HG02763 (cell line): ENCODE measurements around the gene RPH3AL.
"Not testable (repeated sequence)": the region's sequence is repeated elsewhere in the genome, so short reads cannot be mapped to it uniquely, and the experiment has no call there.

Experiments
- ATAC-seq: cut with Tn5 transposase; IDR thresholded peaks from one replicate; pipeline ENCODE4 v1.9.1; 2021; ENCODE audit warnings: mild to moderate bottlenecking, moderate library complexity; ENCODE audit not compliant: unreplicated experiment

Gene RPH3AL

DNA sequence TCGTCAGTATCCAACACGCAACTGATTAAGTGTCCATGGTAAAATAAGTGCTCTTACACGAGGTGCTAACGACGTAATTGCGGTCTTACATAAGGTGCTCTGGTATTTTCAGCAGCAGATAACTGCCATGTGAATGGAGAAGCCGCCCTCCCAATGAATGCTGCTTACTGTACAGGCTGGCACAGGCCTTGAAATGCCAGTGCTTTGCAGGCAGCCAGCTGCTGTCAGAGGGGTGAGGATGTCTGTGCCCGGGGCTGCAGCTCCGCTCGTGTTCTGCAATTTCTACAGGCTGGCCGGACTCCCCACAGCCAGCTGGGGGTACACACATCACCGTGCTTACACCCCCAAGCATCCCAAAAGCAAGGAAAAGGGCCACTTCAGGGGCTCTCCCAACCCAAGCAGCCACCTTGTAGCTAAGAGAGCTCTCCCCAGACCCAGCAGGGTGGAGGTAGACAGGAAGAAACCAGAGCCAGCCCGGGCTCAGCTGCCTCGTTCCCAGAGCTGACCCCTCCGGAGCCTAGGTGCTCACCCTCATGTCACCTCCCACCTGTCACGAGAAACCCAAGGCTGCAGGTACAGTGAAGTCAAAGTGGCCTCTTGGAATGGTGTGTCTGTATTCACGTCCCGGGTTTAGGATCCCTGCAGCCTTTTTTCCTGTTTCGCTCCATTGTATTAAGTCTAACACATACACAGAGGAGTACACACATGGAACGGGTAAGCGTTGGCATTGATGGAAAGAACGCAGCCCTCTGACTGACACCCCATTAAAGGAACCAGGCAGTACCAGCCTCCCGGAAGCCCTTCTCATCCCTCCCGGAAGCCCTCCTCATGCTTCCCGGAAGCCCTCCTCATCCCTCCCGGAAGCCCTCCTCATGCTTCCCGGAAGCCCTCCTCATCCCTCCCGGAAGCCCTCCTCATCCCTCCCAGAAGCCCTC lies 27.2 kb upstream of the RPH3AL start:
- no peak for ATAC-seq

DNA sequence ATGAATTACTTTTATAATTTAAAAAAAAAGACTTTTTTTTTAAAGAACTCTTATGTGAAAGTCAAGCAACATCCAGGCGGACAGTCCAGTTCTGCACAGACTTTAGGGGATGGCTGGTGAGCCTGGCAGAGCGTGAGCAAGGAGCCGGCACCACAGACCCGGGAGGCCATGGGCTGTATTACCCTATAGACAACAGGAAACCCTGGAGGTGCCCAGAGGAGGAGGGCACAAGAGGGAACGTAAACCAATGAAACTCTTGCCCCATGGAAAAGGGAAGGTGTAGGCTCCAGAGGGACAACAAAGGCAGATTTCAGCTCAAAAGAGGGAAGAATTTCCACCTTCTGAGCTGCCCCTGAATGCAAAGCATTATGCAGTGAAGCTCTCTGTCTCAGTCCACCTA lies 25.5 kb upstream of the RPH3AL start:
- ATAC-seq = no peak

DNA sequence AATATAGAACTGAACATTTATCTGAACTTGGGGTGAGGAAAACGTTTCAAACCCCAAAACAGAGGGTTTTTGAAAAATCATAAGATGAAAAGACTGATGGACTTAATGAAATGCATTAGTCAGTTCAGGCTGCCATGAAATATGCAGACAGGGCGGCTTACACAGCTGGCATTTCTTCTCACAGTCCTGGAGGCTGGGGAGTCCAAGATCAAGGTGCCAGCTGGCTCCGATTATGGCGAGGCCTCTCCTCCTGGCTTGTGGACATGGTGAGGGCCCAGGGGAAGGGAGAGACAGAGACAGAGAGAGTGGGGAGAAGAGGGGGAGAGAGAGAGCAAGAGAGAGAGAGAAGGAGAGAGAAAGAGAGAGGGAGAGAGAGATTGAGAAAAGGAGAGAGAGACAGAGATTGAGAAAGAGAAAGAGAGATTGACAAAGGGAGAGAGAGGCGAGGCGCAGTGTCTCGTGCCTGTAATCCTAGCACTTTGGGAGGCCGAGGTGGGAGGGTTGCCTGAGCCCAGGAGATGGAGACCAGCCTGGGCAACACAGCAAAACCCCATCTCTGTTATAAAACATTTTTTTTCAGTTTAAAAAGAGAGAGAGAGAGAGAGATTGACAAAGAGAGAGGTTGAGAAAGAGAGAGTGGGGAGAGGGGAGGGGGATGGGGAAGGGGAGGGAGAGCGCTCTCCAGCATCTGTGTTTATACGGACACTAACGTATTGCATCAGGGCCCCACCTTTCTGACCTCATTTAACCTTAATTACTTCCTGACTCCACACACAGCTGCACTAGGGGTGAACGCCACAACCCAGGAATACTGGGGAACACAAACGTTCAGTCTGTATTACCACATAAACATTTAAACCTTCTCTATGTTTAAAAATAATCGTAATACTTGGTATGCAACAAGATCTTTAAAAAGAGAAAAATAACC lies 24.6 kb upstream of the RPH3AL start:
- no peak for ATAC-seq

DNA sequence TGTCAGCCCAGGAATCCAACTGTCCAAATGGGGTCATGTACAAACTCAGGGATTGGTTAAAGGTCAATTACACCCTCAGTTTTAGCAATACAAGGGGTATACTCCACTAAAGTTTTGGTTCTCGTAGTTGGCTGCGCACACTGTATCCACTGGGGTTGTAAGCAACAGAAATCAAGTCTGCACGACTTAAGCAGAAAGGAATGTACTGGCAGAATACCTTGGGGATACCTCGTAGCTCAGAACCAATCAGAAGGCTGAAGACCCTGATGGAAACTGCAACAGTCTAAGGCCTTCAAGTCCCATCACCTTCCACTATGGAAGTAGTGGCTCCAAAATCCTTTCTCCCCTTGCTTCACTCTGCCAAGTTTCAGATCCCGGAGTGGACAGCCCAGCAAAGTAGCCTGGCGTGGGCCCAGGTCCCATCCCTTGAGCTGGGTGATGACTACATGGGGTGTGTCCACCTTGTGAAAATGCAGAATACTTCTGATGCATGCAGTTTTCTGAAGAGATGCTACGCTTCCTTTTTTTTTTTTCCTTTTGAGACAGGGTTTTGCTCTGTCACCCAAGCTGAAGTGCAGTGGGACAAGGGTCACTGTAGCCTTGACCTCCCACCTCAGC lies 21.1 kb upstream of the RPH3AL start:
- ATAC-seq = no peak

DNA sequence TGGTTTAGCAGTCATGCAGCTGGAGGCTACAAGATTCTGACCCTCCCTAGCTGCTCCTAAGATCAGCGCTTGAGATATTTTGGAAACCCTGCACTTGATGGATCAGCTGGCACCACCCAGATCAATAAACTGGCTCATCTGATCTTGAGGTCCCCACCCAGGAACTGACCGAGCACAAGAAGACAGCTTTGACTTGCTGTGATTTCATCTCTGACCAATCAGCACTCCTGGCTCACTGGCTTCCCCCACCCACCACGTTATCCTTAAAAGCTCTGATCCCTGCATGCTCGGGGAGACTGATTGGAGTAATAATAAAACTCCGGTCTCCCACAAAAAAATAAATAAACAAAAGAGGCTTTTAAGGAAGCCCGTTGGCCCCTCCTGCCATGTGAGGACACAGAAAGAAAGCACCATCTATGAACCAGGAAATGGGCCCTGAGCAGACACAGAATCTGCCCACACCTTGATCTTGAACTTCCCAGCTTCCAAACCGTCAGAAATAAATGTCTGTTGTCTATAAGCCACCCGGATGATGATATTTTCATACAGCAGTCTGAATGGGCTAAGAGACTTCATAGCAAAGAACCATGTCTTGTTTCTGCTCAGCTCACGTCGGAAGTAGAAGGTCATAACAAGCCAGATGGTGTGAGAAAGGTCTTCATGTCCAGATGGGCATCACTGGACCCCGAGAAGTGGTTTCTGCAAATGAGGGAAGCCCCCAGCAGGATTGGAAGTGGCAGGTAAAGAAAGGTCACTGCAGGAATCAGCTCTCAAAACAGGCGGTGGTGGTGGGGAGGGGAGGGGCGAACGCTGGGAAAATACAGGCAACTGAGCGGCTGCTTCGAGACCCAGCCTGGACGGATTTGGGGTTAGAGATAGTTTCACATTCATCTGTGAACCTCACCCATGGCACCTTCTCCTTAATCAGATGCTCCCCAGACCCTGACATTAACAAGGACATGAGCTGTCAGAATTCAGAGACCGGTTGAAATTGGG lies 19.8 kb upstream of the RPH3AL start:
- ATAC-seq = no peak

DNA sequence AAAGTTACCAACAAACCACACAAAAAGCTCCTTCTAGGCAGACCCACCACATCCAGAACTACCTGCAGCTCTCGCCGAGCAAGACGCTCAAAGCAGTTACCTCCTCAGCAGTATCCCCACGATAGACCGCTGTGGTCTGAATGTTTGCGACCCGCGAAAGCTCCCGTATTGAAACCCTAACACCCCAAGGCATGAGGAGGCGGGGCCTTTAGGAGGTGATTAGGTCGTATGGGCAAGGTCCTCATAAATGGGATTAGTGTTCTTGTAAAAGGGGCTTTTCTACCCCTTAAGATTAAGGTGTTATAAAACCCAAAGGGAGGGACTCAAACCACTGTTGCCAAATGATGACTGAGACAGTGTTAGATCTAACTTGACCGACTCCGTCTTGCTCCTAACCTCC lies 19.0 kb upstream of the RPH3AL start:
- no peak for ATAC-seq

DNA sequence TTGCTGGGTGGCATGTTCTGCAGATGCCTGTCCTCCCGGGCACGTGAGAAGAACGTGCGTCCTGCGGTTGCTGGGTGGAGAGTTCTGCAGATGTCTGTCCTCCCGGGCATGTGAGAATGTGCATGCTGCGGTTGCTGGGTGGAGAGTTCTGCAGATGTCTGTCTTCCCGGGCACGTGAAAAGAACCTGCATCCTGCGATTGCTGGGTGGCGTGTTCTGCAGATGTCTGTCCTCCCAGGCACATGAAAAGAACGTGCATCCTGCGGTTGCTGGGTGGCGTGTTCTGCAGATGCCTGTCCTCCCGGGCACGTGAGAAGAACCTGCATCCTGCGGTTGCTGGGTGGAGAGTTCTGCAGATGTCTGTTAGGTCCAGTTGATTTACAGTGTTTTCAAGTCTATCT lies 15.0 kb upstream of the RPH3AL start:
- ATAC-seq = not testable (repeated sequence)

DNA sequence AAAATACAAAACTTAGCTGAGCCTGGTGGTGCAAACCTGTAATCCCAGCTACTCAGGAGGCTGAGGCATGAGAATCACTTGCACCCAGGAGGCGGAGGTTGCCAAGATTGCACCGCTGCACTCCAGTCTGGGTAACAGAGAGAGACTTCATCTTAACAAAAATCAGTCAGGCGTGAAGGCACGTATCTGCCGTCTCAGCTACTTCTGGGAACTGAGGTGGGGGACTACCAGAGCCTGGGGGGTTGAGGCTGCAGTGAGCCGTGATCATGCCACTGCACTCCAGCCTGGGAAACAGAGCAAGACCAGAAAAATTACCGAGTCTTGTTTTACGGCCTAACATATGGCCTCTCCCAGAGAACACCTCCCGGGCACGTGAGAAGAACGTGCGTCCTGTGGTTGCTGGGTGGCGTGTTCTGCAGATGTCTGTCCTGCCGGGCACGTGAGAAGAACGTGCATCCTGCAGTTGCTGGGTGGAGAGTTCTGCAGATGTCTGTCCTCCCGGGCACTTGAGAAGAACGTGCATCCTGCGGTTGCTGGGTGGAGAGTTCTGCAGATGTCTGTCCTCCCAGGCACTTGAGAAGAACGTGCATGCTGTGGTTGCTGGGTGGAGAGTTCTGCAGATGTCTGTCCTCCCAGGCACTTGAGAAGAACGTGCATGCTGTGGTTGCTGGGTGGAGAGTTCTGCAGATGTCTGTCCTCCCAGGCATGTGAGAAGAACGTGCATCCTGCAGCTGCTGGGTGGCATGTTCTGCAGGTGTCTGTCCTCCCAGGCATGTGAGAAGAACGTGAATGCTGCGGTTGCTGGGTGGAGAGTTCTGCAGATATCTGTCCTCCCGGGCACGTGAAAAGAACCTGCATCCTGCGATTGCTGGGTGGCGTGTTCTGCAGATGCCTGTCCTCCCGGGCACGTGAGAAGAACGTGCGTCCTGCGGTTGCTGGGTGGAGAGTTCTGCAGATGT lies 14.3 kb upstream of the RPH3AL start:
- not testable (repeated sequence) for ATAC-seq

DNA sequence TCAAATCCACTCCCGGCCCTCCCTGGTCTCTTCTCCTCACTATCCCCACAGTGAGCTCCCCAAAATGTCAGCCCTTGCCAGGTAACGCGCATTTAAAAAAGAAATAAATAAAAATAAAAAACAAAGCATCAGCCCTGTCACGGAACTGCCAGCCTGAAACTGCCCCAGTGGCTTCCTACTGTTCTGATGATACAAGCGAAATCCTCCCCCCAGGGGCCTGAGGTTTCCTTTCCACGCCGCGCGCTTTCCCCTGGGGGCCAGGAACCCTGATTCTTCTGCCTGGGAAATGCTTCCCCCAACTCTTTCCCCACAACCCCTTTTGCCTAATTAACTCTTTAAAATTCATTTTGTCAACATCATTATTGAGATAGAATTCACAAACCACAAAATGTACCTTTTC lies 12.2 kb upstream of the RPH3AL start:
- no peak for ATAC-seq

DNA sequence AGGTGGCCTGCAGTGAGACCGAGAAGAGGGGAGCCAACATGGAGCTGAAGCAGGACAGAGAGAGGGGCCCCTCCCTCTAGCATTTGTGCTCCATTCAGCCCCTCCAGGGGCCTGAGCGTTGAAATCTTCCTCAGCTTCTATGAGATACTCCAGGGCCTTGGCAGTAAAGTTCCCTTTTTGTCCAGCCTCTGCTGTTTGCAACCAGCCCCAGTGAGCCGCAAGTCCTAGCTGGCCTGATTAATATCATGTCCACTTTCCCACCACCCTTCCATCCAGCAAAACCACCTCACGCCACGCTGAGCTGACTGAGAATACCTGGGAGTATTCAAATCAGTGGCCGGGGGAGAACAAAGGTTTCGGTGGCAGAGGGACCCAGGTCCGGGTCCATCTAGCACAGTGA lies 11.7 kb upstream of the RPH3AL start:
- no peak for ATAC-seq

DNA sequence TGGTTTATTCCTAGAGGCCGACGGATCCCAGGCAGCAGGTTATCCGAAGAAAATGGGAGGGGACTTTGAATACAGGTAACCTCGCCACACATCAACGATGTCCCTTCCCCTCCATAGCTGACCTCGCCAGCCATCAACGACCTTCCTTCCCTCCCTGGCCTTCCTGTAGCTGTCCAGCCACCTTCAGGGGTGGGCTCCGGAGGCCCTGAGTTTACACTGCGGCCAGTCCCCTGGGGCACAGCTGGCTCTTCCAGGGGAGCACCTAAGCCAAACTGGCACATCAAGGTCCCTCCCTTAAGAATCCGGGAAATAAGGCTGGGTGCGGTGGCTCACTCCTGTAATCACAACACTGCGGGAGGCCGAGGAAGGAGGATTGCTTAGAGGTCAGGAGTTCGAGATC lies 10.1 kb upstream of the RPH3AL start:
- no peak for ATAC-seq

DNA sequence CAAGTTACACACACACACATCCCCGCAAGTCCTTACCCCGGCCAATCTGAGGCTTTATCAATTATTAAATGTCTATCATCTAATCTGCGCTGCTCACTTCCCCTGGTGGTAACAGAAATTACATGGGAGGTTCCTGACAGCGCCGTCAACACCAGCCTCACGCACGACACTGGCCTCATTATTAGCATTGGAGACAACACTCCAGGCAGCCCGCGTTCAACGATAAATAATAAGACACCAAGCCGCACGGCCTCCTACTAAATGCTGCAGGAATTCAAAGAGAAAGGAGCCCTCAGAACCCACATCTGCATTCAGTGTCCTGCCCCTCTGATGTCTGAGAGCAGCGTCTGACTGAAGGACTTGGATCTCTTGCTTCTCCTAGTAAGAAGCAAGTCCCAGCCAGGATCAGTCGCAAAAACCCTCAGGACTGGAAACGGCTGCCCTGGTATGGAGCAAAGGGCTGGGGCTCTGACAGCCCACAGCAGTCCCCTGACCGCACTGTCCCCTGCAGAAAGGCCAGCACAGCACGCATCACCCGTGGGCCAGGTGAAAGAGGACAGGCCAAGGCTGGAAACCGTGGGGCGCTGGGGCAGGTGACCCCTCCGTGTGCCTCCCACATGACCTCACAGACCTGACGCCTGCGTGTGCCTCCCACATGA lies 7.6 kb upstream of the RPH3AL start:
- no peak for ATAC-seq

DNA sequence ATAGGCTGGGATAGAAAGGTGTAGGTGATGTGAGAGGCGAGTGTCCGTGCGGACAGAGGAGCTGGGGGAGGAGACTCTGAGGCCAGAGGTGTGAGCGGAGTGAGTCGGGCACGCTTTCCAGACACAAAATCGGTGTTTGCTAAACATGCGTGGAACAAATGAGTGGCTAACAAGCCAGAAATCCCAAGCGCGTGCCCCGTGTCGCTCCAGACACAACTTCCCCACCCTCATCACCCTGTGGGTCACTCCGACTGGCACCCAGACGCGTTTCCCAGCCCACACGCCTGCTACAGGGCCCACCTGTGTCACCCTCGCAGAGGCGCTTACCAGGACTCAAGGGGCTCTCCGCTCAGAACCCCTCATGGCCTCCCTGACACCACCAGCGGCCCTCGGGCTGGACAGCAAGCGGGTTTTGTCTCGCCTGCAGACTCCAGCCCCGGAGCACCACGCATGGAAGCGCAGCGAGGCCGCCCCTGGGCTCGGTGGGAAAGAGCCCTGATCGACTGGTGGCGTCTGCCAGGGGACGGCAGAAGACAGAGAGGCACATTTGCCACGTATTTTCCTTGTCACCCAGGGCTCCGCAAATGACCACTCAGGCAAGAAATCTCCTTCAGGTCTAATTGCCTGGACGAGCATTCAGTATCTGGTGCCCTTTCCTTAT lies 6.0 kb upstream of the RPH3AL start:
- no peak for ATAC-seq

DNA sequence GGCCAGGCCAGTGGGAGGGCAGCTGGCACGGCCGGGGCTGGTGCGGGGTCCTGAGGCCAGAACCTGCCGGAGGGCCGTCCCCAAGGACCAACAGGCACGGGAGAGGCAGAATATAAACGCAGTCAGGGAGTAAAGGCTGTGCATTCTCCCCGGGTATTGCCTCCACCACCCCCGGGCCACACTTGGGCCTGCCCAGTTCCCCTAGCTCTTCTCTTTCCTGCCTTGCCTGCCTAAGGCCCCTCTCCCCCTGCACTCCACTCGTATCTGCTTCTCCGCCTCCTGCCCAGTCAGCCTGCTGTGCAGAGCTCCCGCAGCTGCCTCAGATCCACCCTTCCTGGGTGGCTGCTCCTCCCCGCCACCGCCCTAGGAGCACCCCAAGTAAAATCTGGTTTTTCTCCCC lies 5.0 kb upstream of the RPH3AL start:
- ATAC-seq = no peak

DNA sequence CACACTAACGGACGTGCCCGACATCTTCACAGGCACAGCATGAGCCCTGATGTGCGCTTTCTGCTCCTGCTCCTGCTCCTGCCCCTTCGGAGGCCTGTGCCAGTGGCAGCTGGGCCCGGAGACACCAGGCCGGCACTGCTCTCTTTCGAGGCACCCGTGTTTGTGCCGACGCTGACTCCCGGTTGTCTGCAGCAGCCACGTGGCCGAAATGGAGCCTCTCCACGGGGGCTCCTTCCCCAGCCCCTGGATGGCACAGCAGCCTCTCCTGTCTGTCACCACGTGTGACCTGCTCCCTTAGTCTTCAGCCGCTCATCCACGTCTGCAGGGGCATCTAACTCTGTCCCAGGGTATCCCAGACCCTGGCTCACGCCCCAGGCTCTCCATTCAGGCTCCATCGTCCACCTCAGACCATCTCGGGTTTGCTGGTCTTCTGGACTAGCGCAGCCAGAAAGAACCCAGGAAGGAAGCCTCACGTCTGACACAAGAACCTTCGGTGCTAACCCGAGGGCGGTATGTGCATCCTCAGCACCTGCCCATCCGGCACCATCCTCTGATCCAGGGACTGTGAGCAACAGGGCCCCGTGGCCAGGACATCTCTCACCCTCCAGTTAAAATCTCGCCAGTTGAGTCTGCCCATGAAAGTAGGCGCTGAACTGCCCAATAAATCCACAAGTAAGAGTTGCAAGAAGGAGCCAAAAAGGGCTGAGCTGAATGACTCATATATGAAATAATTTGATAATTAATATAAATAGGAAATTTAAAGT lies 4.2 kb upstream of the RPH3AL start:
- no peak for ATAC-seq

DNA sequence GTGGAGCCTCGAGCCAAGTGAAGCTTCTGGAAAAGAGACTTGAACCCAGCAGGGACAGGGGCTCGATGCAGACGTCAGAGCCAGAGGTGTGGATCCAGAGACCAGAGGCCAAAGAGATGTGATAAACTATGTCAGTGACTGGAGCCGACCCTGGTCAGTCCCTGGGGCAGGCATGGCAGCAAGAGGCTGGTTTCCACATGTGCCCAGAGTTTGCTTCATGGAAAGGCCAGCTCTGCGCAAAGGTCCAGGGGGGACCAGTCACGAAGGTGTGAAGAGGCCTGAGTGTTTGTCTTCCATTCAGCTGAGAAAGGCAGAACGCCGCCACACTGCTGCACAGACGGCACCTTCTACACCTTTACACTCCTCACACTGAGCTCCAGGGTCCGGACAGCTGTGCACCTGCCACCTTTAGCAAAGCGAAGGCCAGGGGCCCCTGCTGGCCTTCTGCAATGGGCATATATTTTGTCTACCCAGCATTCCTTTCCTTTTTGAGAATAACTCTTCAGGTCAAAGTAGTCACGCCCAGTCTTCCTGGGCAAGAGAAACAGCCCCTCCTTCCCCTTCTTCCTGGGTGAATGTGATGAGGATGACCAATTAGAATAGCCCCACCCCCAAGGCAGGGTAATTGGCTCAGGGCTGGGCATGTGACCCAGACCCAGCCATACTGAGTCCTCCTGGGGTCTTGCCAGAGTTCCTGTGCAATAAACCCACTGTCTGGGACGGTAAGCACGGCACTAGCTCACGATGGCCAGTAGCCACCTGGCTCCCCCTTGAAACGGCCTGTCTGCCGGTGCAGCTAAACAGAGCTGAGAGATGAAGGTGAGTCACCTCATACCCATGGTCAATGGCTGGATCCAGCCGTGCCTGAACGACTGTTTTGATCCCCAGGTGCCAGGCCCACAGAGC lies 2.3 kb upstream of the RPH3AL start:
- ATAC-seq = no peak
